ENCODE results near the gene AGPAT3.

- TF ChIP-seq CTCF (IDR thresholded peaks at IDR 0.05) (no peak), POLR2A (IDR thresholded peaks at IDR 0.05) (no peak)
Observed at GRCh38 chr21:43982489-43983078, 117.6 kb downstream of the AGPAT3 start.
